Measurements from ENCODE around the gene EP400.

The EP400 gene

GRCh38 chr12:132123970-132124765, 174.4 kb downstream of the EP400 start:
- no peak for DNase-seq (ENCODE audit: low read depth, low spot score)

- DNase-seq (ENCODE audit: low read depth, low spot score) = no peak
These were observed 175.2 kb downstream of the EP400 start for GRCh38 chr12:132124766-132125425.

- DNase-seq (ENCODE audit: low read depth, low spot score) = no peak
These were observed 176.0 kb downstream of the EP400 start for GRCh38 chr12:132125736-132126135.

GRCh38 chr12:132127041-132127440, 177.3 kb downstream of the EP400 start:
- DNase-seq (ENCODE audit: low read depth, low spot score) = no peak

GRCh38 chr12:132129007-132129406, 179.3 kb downstream of the EP400 start:
- DNase-seq (ENCODE audit: low read depth, low spot score) = no peak

GRCh38 chr12:132130690-132131089, 180.9 kb downstream of the EP400 start:
- DNase-seq (ENCODE audit: low read depth, low spot score) = no peak
